ENCODE measurements around the gene MAP3K3. TPM values are rescaled to one million over a fixed set of nuclear protein-coding genes. Genes with fewer than 3 reads are reported as not detected.
A peak's percentile ranks its signal among the peaks of the same experiment; 100 is the strongest.

Gene MAP3K3
- total and polyA plus RNA-seq, 9 of the 15 experiments (the other 6 are each of a cell fraction or from before 2014, with no cell fraction given), result 0.69 to 16.5 (median 12.1) TPM

- no peaks in the 10 kb centered on the region for H3K9me3 ChIP-seq (replicated peaks; ENCODE audit: control insufficient read depth, insufficient read depth, low read depth, low read length)
- H3K27me3 ChIP-seq (ENCODE audit: control insufficient read depth in 2 of 2, insufficient read depth in 2 of 2, low read length in 2 of 2), result no peaks in the 10 kb centered on the region
- intact Hi-C loops (cut with micrococcal nuclease) (no loop called here), in situ Hi-C loops (cut with MboI) (no loop called here)
- POLR2A ChIA-PET, result interaction anchor here (0.6 to 0.8 kb wide), 3 partner anchors 9 to 28 kb away, joined by 3 read pairs; no protein-coding TSS in a partner anchor
- DNase-seq (ENCODE audit: extremely low read depth in 1 of 4, low spot score in 3 of 4), result no peak
- no TSS peak for BruUV-seq (replicated peaks)
- 79% methylated on average over 7 of the region's 7 CpGs for WGBS (ENCODE audit: insufficient coverage, low coverage, missing lambda C conversion rate)
- CTCF ChIA-PET (ENCODE audit: low intra/inter-chr PET ratio), result no interaction called here
- no peak overlapping the region for H3K4me3 ChIP-seq
- no peaks in the 10 kb centered on the region for H3K9me1 ChIP-seq (ENCODE audit: control insufficient read depth, insufficient read depth, low read length)
- no peaks in the 10 kb centered on the region for H3K4me1 ChIP-seq (replicated peaks in 1 of 2; ENCODE audit: control insufficient read depth in 2 of 2, insufficient read depth in 2 of 2, low read length in 2 of 2)
- no peak overlapping the region for H3K9ac ChIP-seq (ENCODE audit: insufficient read depth in 1 of 2, low read depth in 2 of 2, low read length in 2 of 2)
- H3K36me3 ChIP-seq (ENCODE audit: control insufficient read depth, insufficient read depth, low read length), result peaks cover 46% of the 10 kb centered on the region
- H3K4me2 ChIP-seq (ENCODE audit: insufficient read depth, low read length), result no peak overlapping the region
- TF ChIP-seq CBX5 (IDR thresholded peaks at IDR 0.05; ENCODE audit: borderline replicate concordance, low read depth) (no peak), ZNF121 (CRISPR knock-in tag; conservative IDR thresholded peaks at IDR 0.05) (peak; percentile 57), EWSR1 (IDR thresholded peaks at IDR 0.05; ENCODE audit: borderline replicate concordance, low read depth, partially characterized antibody) (no peak)
- H4K20me1 ChIP-seq (replicated peaks; ENCODE audit: control insufficient read depth, insufficient read depth, low read length), result peaks cover 5% of the 10 kb centered on the region; the same call in 1 of the 2 replicates
- FAIRE-seq, result no peak
- no peak overlapping the region for H2AFZ ChIP-seq (ENCODE audit: low read depth, low read length)
- H3K79me2 ChIP-seq (ENCODE audit: control insufficient read depth, insufficient read depth, low read length), result peaks cover 35% of the 10 kb centered on the region
- ATAC-seq, result no peak
- H3K27ac ChIP-seq (ENCODE audit: extremely low read depth, low read depth, low read length), result no peak overlapping the region
Observed at GRCh38 chr17:63578027-63578768, 44.0 kb upstream of the MAP3K3 start.

- Histone ChIP-seq H3K27ac (ENCODE audit: extremely low read depth, low read depth, low read length) (no peak overlapping the region), H3K4me2 (ENCODE audit: insufficient read depth, low read length) (no peak overlapping the region), H4K20me1 (replicated peaks; ENCODE audit: control insufficient read depth, insufficient read depth, low read length) (peaks cover 3% of the 10 kb centered on the region; the same call in 1 of the 2 replicates), H3K9ac (ENCODE audit: insufficient read depth in 1 of 2, low read depth in 2 of 2, low read length in 2 of 2) (no peak overlapping the region), H3K79me2 (ENCODE audit: control insufficient read depth, insufficient read depth, low read length) (peaks cover 30% of the 10 kb centered on the region), H3K4me1 (replicated peaks in 1 of 2; ENCODE audit: control insufficient read depth in 2 of 2, insufficient read depth in 2 of 2, low read length in 2 of 2) (no peaks in the 10 kb centered on the region), H3K4me3 (no peak overlapping the region), H3K36me3 (ENCODE audit: control insufficient read depth, insufficient read depth, low read length) (peaks cover 52% of the 10 kb centered on the region), H2AFZ (ENCODE audit: low read depth, low read length) (no peak overlapping the region), H3K9me3 (replicated peaks; ENCODE audit: control insufficient read depth, insufficient read depth, low read depth, low read length) (no peaks in the 10 kb centered on the region), H3K9me1 (ENCODE audit: control insufficient read depth, insufficient read depth, low read length) (no peaks in the 10 kb centered on the region), H3K27me3 (ENCODE audit: control insufficient read depth in 2 of 2, insufficient read depth in 2 of 2, low read length in 2 of 2) (no peaks in the 10 kb centered on the region)
- intact Hi-C loops (cut with micrococcal nuclease) (no loop called here), in situ Hi-C loops (cut with MboI) (no loop called here)
- BruUV-seq (replicated peaks), result no TSS peak
- ChIA-PET CTCF (ENCODE audit: low intra/inter-chr PET ratio) (no interaction called here), POLR2A (interaction anchor here (0.8 kb wide), 2 partner anchors 10 to 33 kb away, joined by 3 read pairs; no protein-coding TSS in a partner anchor)
- FAIRE-seq, result no peak
- 70% methylated on average over 5 of the region's 5 CpGs for WGBS (ENCODE audit: insufficient coverage, low coverage, missing lambda C conversion rate)
- no peak for ATAC-seq
- DNase-seq (ENCODE audit: extremely low read depth in 1 of 4, low spot score in 3 of 4), result no peak
- TF ChIP-seq NFE2L1 (tag; IDR thresholded peaks at IDR 0.05; ENCODE audit: borderline replicate concordance, low read depth), result no peak
- TF ChIP-seq NR3C1 (CRISPR knock-in tag; IDR thresholded peaks at IDR 0.05), result no peak
- no peak for TF ChIP-seq U2AF2 (optimal IDR thresholded peaks at IDR 0.05; ENCODE audit: low read depth, low read length)
- TF ChIP-seq CREB3 (tag; conservative IDR thresholded peaks at IDR 0.05; ENCODE audit: low read depth), result no peak
- no peak for TF ChIP-seq TFE3 (CRISPR knock-in tag; IDR thresholded peaks at IDR 0.05)
Observed at GRCh38 chr17:63578769-63579111, 43.5 kb upstream of the MAP3K3 start.
